Measurements from ENCODE around the gene PPP2R2B. TPM values are rescaled to one million over a fixed set of nuclear protein-coding genes. Genes with fewer than 3 reads are reported as not detected.

The PPP2R2B gene
- total RNA-seq, 1 donor from 2014 or later: 1.3 TPM

DNA sequence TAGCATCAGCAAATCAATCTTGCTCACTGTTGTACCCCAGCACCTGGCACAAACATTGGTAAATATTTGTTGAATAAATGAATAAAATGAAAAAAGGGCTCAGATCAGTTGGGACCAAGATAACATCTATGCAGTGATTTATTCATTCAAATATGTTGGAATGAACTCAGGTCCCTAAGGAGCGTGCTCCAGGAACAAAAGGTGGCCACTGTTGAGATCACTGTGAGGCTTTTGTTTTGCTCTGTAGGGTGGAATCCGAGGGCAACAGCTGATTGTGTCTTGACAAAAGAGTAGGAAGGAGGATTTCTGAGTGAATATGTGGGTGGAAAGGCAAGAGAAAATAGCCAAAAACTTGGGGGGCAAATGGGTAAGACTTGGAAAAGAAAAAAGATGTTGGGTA lies 89.7 kb downstream of the PPP2R2B start:
- intact Hi-C loops (cut with micrococcal nuclease): no loop called here

GRCh38 chr5:146785065-146785464 lies 93.5 kb downstream of the PPP2R2B start:
- intact Hi-C loops (cut with micrococcal nuclease): no loop called here

DNA sequence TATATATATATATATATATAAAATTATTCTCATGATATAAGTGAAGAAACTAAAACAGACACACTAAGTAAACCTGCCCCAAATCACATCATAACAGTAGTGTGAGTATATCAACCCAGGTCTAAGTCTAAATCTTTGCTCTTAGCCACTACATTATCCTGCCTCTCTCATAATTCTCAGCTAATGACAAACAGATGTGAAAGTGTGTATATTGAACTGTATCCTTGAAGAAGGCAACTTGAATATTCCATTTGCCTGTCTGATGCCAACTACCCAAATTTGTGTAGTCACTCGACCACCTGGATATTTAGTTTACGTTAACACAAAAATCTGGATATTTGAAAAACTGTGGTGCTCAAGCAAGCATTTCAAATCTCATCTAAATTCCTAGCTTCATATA lies 97.4 kb downstream of the PPP2R2B start:
- intact Hi-C loops (cut with micrococcal nuclease): no loop called here

- intact Hi-C loops (cut with micrococcal nuclease): no loop called here
Observed at GRCh38 chr5:146779211-146779869, 99.2 kb downstream of the PPP2R2B start.

DNA sequence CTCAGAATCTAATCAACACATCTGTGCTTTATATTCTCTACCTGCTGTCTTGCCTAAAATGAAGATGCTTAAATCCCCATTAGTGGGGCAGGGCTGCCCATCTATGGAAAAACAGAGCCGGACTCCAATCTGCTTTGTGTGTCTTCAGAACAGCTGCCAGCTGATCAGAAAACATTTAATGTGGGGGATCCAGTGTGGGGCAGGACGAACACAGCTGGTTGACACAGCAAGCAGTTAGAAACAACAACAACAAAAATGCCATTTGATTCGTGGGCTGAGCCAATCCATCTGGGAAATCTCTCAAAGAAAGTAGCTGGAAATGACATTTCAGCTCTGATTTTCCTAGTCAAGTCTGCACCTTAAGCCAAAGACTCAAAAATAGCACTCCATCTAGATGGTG lies 99.8 kb downstream of the PPP2R2B start:
- intact Hi-C loops (cut with micrococcal nuclease): no loop called here

DNA sequence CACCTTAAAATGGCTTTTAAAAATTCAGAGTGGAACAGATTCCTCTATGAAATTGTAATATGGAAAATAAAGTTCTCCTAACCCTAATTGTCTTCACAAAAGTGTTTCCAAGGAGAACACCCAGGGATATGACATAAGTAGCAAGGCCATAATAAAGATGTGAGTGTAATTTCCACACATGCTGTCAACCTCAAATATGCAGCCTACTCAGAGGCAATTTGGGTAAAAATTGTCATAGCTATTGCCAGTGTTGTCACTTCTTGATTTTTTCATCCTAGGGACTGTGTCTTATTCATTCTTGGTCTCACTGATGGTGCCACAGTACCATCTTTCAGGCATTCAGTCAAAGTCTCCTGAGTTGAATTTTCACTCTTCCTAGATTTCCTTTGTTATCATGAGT lies 100.3 kb downstream of the PPP2R2B start:
- intact Hi-C loops (cut with micrococcal nuclease): no loop called here

DNA sequence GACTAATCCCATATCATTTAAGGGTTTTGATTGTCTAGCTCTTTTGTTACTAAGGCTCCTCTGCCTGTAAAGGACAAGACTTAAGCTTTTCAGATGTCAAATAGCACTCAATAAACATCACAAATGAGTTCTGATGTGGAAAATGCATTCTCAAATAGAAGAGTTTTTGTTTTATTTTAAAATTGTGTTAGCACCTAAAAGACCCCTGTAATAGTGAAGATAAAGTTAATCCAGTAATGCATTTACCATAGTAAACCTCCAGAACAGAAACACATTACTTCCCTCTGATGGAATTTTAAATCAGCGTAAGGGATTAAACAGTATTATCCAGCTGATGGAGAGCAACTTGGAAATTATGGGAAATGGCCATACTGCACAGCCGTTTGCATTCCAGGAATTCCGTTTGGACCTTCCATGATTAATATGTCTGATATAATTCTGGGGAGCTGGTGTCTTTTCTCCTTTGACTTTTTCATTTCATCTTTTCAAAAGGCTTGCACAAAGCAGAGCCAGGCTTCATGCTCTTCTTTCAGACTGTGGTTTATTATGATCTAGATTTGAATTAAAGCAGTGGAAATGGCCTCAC lies 105.6 kb downstream of the PPP2R2B start:
- intact Hi-C loops (cut with micrococcal nuclease): no loop called here

DNA sequence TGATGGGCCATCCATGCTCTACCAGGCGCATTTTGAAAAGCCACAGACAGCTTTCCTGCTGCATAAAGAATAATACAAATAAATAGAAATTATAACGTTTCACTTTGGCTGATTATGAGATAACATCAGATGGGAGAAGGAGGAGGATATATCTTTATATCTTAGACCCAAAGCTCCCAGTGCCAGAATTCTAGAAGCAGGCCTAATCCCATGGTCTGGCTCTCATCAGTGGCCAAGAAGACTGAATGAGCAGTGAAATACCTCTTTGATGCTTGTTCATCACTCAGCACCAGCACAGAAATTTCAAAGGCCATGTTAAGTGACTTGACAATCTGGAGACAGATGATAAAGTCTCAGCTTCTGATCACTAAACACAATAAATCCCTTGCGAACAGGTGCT lies 107.6 kb downstream of the PPP2R2B start:
- intact Hi-C loops (cut with micrococcal nuclease): no loop called here

DNA sequence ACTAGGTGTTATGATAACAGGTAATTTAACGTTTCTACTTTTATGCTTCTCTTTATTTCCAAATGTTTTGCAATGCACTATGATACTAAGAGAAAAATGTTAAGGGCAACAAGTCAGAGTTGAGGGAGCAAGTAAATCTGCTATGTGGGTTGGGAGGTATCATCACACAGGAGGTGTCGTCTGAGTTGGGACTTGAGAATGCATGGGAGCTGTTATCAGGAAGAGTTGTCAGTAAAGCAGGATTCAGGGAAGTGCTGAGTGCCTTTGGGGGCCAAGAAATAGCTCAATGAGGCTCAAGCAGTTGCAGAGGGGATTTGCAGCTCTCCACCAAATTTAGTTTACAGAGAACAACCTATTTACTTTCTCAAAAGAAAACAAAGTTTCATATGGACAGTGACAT lies 108.0 kb downstream of the PPP2R2B start:
- intact Hi-C loops (cut with micrococcal nuclease): no loop called here

DNA sequence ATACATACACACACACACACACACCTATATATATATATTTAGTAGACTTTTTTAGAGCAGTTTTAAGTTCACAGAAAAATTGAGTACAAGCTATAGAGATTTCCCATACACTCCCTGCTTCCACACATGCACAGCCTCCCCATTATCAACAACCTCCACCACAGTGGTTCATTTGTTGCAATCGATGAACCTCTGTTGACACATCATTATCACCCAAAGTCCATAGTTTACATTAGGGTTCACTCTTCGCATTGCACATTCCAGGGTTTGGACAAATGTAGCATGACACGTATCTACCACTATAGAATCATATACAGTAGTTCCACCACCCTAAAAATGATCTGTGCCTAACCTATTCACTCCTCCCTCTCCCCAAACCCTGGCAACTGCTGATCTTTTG lies 111.0 kb downstream of the PPP2R2B start:
- intact Hi-C loops (cut with micrococcal nuclease): no loop called here

DNA sequence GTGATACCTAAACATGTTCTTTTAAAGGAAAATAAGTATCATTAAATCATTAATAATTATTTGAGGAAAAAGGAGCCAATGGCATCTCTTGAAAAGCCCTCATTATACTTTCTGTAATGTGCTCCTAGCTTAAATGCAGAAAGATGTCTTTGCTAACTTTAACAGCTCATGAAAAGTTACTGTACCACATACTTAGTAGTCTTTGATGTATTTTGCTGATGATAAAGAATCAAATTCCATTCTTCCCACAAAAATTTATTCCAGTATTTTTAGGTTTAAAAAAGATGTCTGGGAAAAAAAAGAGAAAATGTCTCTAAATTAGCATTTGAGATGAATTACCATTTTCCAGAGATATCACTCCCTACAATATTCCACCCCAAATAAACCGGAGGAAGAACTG lies 112.5 kb downstream of the PPP2R2B start:
- intact Hi-C loops (cut with micrococcal nuclease): no loop called here

DNA sequence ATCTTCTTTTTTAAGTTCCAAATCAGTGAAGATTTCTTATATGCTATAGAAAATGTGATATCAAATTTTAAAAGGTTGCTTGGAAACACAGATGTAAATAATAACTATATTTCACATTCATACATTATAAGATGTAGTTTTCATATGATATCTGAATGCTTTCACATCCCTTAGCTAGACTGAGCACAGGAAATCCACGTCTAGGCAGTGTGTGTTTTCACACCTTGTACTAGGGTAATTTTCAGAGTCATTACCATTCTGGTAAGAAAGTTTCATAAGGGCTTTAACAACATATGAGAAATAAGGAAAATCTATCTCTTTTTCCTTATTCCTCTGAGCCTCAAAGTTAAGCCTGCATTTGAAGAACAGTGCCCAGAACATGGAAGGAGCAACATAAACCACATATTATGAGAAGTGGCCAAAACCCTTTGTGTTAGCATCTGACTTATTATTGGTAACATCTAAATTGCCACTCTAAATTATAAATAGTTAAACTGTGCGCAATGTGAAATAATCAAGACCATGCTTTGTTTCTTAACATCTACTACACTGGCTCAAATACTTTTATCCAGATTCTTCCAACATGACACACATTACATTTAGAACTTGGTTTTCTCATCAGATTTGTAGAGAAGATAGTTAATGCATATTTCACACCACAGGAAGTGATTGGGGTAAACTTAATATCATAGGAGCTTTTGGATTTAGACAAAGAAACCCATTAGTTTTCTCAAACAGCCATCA lies 113.3 kb downstream of the PPP2R2B start:
- intact Hi-C loops (cut with micrococcal nuclease): no loop called here

- intact Hi-C loops (cut with micrococcal nuclease): no loop called here
Observed at GRCh38 chr5:146762830-146763229, 115.7 kb downstream of the PPP2R2B start.

DNA sequence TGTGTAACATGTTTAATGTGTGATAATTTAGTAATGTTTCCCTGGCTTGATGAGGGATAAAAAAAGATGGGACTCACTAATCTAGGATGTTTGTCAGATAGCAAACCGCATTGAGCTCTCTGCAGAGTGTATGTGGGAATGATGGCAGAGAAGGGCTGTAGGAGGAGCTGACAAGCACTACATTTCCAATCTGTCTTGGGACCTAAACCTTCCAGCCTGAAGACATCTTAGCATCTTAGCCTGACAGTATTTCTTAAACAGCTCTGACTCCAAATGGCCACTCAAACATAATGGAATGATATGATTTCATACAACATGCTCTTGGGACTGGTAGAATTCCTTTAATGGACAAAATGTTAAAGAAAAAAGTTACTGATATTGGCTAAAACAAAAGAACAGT lies 116.7 kb downstream of the PPP2R2B start:
- intact Hi-C loops (cut with micrococcal nuclease): no loop called here

DNA sequence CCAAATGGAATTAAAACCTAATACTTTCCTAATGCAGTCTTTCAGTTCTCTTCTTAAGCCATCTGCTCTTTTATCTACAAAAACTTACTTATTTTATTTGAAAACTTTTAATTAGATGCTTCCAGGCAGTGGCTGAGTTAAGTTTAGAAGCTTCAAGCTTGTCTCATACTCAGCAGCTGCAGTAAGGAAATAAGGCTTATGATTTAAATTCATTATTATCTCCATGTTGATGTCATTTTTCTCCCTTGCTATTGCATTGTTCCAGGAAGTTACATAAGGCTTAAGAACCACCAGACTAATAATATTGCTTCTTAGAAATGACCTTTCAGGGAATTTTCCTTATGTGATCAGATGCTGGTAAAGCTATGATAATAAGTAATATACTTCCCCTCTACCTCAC lies 119.6 kb downstream of the PPP2R2B start:
- intact Hi-C loops (cut with micrococcal nuclease): loop anchor here (10.0 kb wide), 1 partner anchor 1626 kb away; the partner anchor contains the start of gene FBXO38

DNA sequence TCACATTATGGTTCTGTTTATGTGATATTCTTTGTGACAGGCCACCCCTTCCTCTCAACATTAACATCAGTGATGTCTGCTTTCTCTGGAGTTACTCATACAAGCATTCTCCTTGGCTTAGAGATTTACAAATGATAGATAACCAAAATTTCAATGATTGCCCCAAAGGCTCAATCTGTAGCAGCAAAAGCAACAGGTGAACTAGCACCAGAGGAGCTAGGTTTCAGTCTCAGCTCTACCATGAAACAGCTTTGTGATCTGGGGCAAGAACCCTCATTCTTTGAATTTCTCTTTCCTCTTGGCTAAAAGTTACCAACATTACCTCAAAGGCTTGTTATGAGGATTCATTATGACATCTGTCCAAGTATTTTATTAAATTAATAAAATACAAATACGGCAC lies 120.5 kb downstream of the PPP2R2B start:
- intact Hi-C loops (cut with micrococcal nuclease): loop anchor here (10.0 kb wide), 1 partner anchor 1627 kb away; the partner anchor contains the start of gene FBXO38

GRCh38 chr5:146756546-146756945 lies 122.0 kb downstream of the PPP2R2B start:
- intact Hi-C loops (cut with micrococcal nuclease): loop anchor here (10.0 kb wide), 1 partner anchor 1628 kb away; the partner anchor contains the start of gene FBXO38

DNA sequence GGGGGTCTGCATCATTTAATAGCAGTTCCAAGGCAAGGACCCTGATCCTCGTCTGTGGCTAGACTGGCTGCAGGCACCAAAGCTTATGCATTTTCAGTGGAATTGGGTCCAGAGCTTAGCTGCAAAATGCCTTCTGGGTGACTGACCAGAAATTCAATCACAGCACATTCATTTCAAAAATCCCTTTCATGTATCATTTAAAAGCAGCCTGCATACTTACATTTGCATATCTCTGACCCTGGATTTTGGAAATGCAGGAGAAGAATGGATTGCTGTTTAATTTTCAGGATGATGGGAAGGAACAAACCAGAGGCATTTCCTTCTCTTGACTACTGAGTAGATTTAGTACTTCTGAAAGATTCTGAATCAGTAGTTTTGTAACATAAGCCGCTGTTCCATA lies 122.8 kb downstream of the PPP2R2B start:
- intact Hi-C loops (cut with micrococcal nuclease): loop anchor here (10.0 kb wide), 1 partner anchor 1629 kb away; the partner anchor contains the start of gene FBXO38

GRCh38 chr5:146754621-146755020 lies 123.9 kb downstream of the PPP2R2B start:
- intact Hi-C loops (cut with micrococcal nuclease): loop anchor here (5.0 to 10.0 kb wide), 3 partner anchors 552 to 1630 kb away; partner anchors contain the start of genes FBXO38, LARS1 and RBM27

GRCh38 chr5:146753641-146754040 lies 124.9 kb downstream of the PPP2R2B start:
- intact Hi-C loops (cut with micrococcal nuclease): loop anchor here (2.0 to 10.0 kb wide), 4 partner anchors 307 to 1631 kb away; partner anchors contain the start of genes FBXO38, LARS1, RBM27 and TCERG1

- intact Hi-C loops (cut with micrococcal nuclease): loop anchor here (1.0 to 10.0 kb wide), 5 partner anchors 126 to 1633 kb away; partner anchors contain the start of genes FBXO38, LARS1, PPP2R2B and RBM27
Observed at GRCh38 chr5:146751781-146752401, 126.7 kb downstream of the PPP2R2B start.

All from T-helper 1 cell treated with Interleukin-12 subunit alpha and Interleukin-12 subunit beta and Interleukin-4 antibody, amounts not matched to agents 30 ng/mL and 1 ng/mL, for 36 hours (primary cell).